B cell (primary cell): ENCODE data around the gene TM9SF2. TPM values are rescaled to one million over a fixed set of nuclear protein-coding genes. Genes with fewer than 3 reads are reported as not detected.

ENCODE experiments used
- ATAC-seq: fragments of 200-7000 bp; cut with Tn5 transposase; one replicate; pipeline ENCODE4 v1.10.0; 2021; ENCODE audit warnings: low read depth, mild to moderate bottlenecking, moderate number of reproducible peaks, moderate library complexity
- CTCF ChIA-PET: fragments of 350-600 bp; sonication (Branson Sonifier 250); formaldehyde crosslinking; loops from one replicate; lab custom pipeline; 2021; ENCODE audit warnings: antibody characterized with exemption, inconsistent platforms; lab: Charles Lee
- POLR2A ChIA-PET: fragments of 350-600 bp; sonication (Branson Sonifier 250); formaldehyde crosslinking; loops from one replicate; lab custom pipeline; 2021; ENCODE audit warnings: antibody characterized with exemption; lab: Charles Lee
- DNase-seq: peaks from one replicate; pipeline ENCODE4 v3.0.0; 2013
- H2AFZ ChIP-seq: 2 replicates; pipeline ENCODE4 v1.6.1; 2012; ENCODE audit warnings: mild to moderate bottlenecking, low read depth, low read length; ENCODE audit not compliant: insufficient read depth, poor library complexity, severe bottlenecking
- H3K27ac ChIP-seq, 2 donors: 1 replicate in 1 of 2; 2 replicates in 1 of 2; pipeline ENCODE4 v1.5.1; 2012 to 2013; ENCODE audit warnings: low read length in 2 of 2, mild to moderate bottlenecking in 2 of 2, moderate library complexity in 1 of 2
- H3K27me3 ChIP-seq, 4 experiments: fragments of 200-600 bp in 1 of 4; sonication (generic) in 1 of 4; replicated peaks in 1 of 4; 1 replicate in 2 of 4; 2 replicates in 2 of 4; pipeline versions ENCODE4 v1.6.1 to v1.7.0; 2013 to 2016; ENCODE audit warnings: low read length in 3 of 4, mild to moderate bottlenecking in 2 of 4, mixed read lengths in 1 of 4, moderate library complexity in 1 of 4; ENCODE audit not compliant: insufficient read depth in 4 of 4, control insufficient read depth in 3 of 4; ENCODE audit errors: control extremely low read depth in 1 of 4
- H3K36me3 ChIP-seq, 2 experiments: replicated peaks in 1 of 2; 1 replicate in 1 of 2; 2 replicates in 1 of 2; pipeline versions ENCODE4 v1.6.1 to v1.7.1; 2013; ENCODE audit warnings: low read length in 1 of 2; ENCODE audit not compliant: insufficient read depth in 2 of 2, control insufficient read depth in 1 of 2; ENCODE audit errors: control extremely low read depth in 1 of 2, extremely low read depth in 1 of 2
- H3K4me1 ChIP-seq, 2 donors: fragments of 200-600 bp in 1 of 2; sonication (generic) in 1 of 2; 1 replicate in 1 of 2; 2 replicates in 1 of 2; pipeline versions ENCODE4 v1.5.1 to v1.6.1; 2013 to 2017; ENCODE audit warnings: low read length in 2 of 2; ENCODE audit not compliant: control insufficient read depth in 2 of 2, insufficient read depth in 2 of 2
- H3K4me2 ChIP-seq: replicated peaks from 2 replicates; pipeline ENCODE3; 2012; ENCODE audit warnings: mild to moderate bottlenecking, low read depth, low read length; ENCODE audit not compliant: poor library complexity, severe bottlenecking
- H3K4me3 ChIP-seq, 5 experiments: fragments of 200-600 bp in 1 of 5; sonication (generic) in 1 of 5; 1 replicate in 3 of 5; 2 replicates in 2 of 5; pipeline versions ENCODE4 v1.5.1 to v1.7.0; 2011 to 2016; ENCODE audit warnings: low read length in 4 of 5, mild to moderate bottlenecking in 4 of 5, low read depth in 2 of 5, control low read depth in 1 of 5, moderate library complexity in 1 of 5; ENCODE audit not compliant: insufficient read depth in 1 of 5; ENCODE audit errors: control extremely low read depth in 1 of 5, extremely low read depth in 1 of 5
- H3K79me2 ChIP-seq: fragments of 200-600 bp; sonication (generic); one replicate; pipeline ENCODE4 v1.6.0; 2016; ENCODE audit warnings: low read length; ENCODE audit not compliant: control insufficient read depth, insufficient read depth
- H3K9ac ChIP-seq: fragments of 200-600 bp; sonication (generic); 2 replicates; pipeline ENCODE4 v1.6.1; 2017; ENCODE audit warnings: mild to moderate bottlenecking, low read length, moderate library complexity
- H3K9me3 ChIP-seq, 3 donors: one replicate each; pipeline versions ENCODE4 v1.6.1 to v1.7.1; 2013; ENCODE audit warnings: low read length in 2 of 3; ENCODE audit not compliant: control insufficient read depth in 2 of 3, insufficient read depth in 1 of 3; ENCODE audit errors: control extremely low read depth in 1 of 3
- H4K20me1 ChIP-seq: 2 replicates; pipeline ENCODE4 v1.6.0; 2012; ENCODE audit warnings: mild to moderate bottlenecking, low read length; ENCODE audit not compliant: insufficient read depth, control insufficient read depth, poor library complexity, severe bottlenecking
- H3K27ac Mint-ChIP-seq: one replicate; pipeline ENCODE4 v1.8.0; 2021; ENCODE audit warnings: mixed read lengths
- H3K27me3 Mint-ChIP-seq: one replicate; pipeline ENCODE4 v1.8.0; 2021; ENCODE audit warnings: mixed read lengths
- H3K4me1 Mint-ChIP-seq: one replicate; pipeline ENCODE4 v1.8.0; 2021; ENCODE audit warnings: mixed read lengths
- H3K4me3 Mint-ChIP-seq: one replicate; pipeline ENCODE4 v1.8.0; 2021; ENCODE audit warnings: mixed read lengths
- H3K9me3 Mint-ChIP-seq: one replicate; pipeline ENCODE4 v1.8.0; 2022; ENCODE audit warnings: mixed read lengths; ENCODE audit not compliant: insufficient read depth
- CTCF ChIP-seq: fragments of 200-600 bp; IDR thresholded peaks from one replicate; pipeline ENCODE4 v1.8.0; 2022; ENCODE audit warnings: antibody characterized with exemption, mild to moderate bottlenecking
- EZH2 ChIP-seq: IDR thresholded peaks from 2 replicates; pipeline ENCODE4 v1.6.1; 2012; ENCODE audit warnings: borderline replicate concordance, low read depth, mild to moderate bottlenecking, moderate library complexity, low read length; ENCODE audit not compliant: insufficient read depth, poor library complexity, severe bottlenecking
- WGBS: methylation state at CpG from one replicate; pipeline ENCODE4 v1.1.5; 2013; ENCODE audit warnings: missing lambda C conversion rate; ENCODE audit not compliant: insufficient coverage; 5-methylcytosine and 5-hydroxymethylcytosine counted together
- intact Hi-C: fragments of 100-400 bp; cut with micrococcal nuclease; formaldehyde crosslinking; loops from one replicate; pipeline ENCODE4 v1.10.0; 2022
- polyA plus RNA-seq: library from polyadenylated mRNA; depleted of rRNA; stranded (reverse); fragments of >200 nt; gene quantifications from 2 replicates; pipeline ENCODE4 v1.2.3, GENCODE V29; 2012
- total RNA-seq, 2 donors: library from RNA; stranded (reverse); fragments of 120-200 nt in 1 of 2; gene quantifications; 1 replicate in 1 of 2; 2 replicates in 1 of 2; pipeline versions ENCODE4 v1.2.3 to v1.2.4, GENCODE V29; 2013 to 2022

Gene TM9SF2
- total and polyA plus RNA-seq, 2 donors (not counting 1 experiment from before 2014, with no cell fraction given) = 20.2 to 63.6 TPM

DNA sequence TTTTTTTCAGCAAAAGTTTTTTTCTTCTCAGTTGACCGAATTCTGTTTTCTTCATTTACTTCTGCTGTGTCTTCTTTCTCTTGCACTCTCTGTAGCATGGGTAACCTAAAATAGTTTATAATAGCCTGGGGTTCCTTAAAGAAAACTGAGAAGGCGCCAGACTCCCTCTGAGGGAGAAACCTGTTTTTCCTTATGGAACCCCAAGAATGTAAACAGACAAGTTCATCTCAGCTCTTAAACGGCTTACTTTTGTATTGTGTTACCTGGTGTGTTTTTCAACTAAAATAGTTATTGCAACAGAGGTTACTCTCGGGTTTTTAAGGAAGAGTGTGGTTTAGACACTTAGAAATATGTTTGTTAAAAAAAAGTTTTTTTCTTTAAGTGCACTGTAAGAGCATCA lies 23.8 kb upstream of the TM9SF2 start:
- H3K27me3 ChIP-seq = no peaks in the 10 kb centered on the region
- H3K9me3 ChIP-seq = no peaks in the 10 kb centered on the region
- no peaks in the 10 kb centered on the region for H3K4me1 ChIP-seq
- intact Hi-C loops = no loop called here
- H3K4me2 ChIP-seq = no peak overlapping the region
- no peak overlapping the region for H2AFZ ChIP-seq
- H3K27ac Mint-ChIP-seq = no peak overlapping the region
- no peaks in the 10 kb centered on the region for H3K27me3 Mint-ChIP-seq
- no peak overlapping the region for H3K9ac ChIP-seq
- no peaks in the 10 kb centered on the region for H3K4me1 Mint-ChIP-seq
- 100% methylated on average over 1 of the region's 4 CpGs for WGBS
- CTCF ChIA-PET = no interaction called here
- no peak for DNase-seq
- ATAC-seq = no peak
- no peaks in the 10 kb centered on the region for H3K9me3 Mint-ChIP-seq
- no peak overlapping the region for H3K4me3 ChIP-seq
- H3K27ac ChIP-seq = no peak overlapping the region
- no peaks in the 10 kb centered on the region for H3K79me2 ChIP-seq
- POLR2A ChIA-PET = no interaction called here
- no peaks in the 10 kb centered on the region for H4K20me1 ChIP-seq
- no peak overlapping the region for H3K4me3 Mint-ChIP-seq
- no peaks in the 10 kb centered on the region for H3K36me3 ChIP-seq
- TF ChIP-seq CTCF = no peak
- no peak for TF ChIP-seq EZH2

DNA sequence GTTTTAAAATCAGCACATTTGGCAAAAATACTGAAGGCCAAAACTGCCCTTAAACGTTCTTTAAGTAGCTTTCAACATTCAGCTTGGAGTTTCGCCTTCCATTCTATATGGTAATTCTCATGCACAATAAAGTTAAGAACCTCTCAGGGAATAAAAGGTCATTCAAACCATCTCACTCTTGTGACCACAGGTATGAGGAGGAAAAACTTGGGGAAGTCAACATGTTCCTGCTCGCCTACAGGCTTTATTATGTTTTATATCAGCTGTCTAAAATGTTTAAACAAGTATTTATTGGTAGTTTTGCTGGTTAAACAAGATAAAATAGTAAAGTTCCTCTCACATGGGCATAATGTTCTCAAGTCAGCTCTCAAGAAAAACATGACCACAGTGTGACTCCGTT lies 19.9 kb upstream of the TM9SF2 start:
- H3K9ac ChIP-seq = no peak overlapping the region
- POLR2A ChIA-PET = no interaction called here
- TF ChIP-seq EZH2 (no peak), CTCF (no peak)
- DNase-seq (no peak), ATAC-seq (no peak)
- no peaks in the 10 kb centered on the region for H4K20me1 ChIP-seq
- H3K4me3 Mint-ChIP-seq = no peak overlapping the region
- no peak overlapping the region for H3K27ac Mint-ChIP-seq
- no peak overlapping the region for H3K4me3 ChIP-seq
- no peaks in the 10 kb centered on the region for H3K27me3 Mint-ChIP-seq
- H3K36me3 ChIP-seq = no peaks in the 10 kb centered on the region
- H3K4me1 ChIP-seq = no peaks in the 10 kb centered on the region
- H3K27me3 ChIP-seq = no peaks in the 10 kb centered on the region
- CTCF ChIA-PET = no interaction called here
- no peak overlapping the region for H3K4me2 ChIP-seq
- H3K4me1 Mint-ChIP-seq = no peaks in the 10 kb centered on the region
- intact Hi-C loops = no loop called here
- no peaks in the 10 kb centered on the region for H3K9me3 Mint-ChIP-seq
- H3K79me2 ChIP-seq = no peaks in the 10 kb centered on the region
- no peak overlapping the region for H2AFZ ChIP-seq
- WGBS = no CpG with 5 or more reads among the region's 4 CpGs
- H3K27ac ChIP-seq = no peak overlapping the region
- no peaks in the 10 kb centered on the region for H3K9me3 ChIP-seq
